Measurements from ENCODE around the gene TMEM150A.
"Not testable (repeated sequence)": the region's sequence is repeated elsewhere in the genome, so short reads cannot be mapped to it uniquely, and the experiment has no call there.

The TMEM150A gene

DNA sequence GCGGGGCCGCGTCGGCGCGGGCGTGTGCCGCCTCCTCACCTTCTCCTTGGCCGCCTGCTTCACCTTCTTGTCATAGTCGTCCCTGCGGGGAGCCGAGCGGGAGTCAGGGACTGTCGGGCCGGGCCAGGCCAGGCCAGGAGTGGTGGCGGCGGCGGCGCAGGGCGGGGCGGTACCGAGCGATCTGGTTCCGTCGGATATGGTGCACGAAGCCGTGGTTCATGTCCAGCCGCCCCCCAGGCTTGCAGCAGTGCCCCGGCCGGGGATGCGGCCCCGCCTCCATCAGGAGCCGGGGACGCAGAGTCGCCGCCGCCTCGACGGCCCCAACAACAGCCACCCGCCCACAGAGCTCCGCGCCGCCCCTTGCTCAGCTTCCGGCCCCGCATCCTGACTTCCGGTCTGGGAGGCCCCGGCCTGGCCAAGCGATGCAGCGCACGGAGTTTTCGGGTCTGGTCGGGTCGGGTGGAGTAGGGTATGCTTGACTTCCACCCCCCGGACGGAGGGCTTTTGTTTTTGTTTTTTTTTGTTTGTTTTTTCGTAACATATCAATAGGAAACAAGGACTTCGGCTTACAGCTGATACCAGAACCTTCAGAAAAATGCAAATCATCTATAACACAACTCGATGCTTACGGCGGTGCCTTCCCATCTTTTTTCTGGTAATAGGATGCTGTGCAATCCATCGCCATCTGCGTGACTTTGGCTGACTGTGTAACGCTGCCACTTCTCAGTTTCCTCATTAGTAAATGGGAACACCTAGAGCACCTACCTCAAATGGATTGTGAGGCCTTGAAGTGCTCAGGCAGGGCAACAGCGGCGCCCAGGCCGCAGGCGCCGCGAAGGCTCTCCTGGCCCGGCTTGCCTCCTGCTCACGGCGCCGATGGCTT is 9.4 kb upstream of the TMEM150A start, which contains the start of gene C2orf68:
TSS of gene C2orf68 (minus strand) at position 362 of the 883 bp plus-strand sequence. CDS start at position 280, 82 bp downstream.
- peak; percentile 63 for DNase-seq (ENCODE audit: low read depth, low spot score)

DNA sequence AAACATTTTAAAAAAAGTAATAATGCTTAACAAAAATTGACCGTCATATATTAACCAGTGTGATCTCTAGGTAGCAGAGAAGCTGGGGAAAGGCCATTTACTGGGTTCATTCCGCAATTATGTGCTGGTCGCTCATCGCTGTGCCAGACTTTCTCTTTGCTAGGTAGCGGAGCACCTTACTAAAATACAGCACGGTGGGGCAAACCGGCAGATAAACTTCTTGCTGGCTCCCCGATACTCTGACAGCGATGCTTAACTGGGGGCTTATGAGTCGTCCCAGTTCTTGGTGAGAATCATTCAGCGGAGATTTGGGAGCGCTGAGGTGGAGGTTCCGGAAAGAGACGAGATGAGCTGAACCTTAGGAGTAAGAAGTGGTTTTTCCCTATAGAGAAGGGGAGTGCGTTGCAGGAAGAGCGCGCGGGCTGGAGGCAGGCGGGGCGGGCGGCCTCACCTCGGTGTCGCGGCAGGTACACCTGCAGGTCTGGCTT is 8.8 kb upstream of the TMEM150A start:
- DNase-seq (ENCODE audit: low read depth, low spot score), result no peak

DNA sequence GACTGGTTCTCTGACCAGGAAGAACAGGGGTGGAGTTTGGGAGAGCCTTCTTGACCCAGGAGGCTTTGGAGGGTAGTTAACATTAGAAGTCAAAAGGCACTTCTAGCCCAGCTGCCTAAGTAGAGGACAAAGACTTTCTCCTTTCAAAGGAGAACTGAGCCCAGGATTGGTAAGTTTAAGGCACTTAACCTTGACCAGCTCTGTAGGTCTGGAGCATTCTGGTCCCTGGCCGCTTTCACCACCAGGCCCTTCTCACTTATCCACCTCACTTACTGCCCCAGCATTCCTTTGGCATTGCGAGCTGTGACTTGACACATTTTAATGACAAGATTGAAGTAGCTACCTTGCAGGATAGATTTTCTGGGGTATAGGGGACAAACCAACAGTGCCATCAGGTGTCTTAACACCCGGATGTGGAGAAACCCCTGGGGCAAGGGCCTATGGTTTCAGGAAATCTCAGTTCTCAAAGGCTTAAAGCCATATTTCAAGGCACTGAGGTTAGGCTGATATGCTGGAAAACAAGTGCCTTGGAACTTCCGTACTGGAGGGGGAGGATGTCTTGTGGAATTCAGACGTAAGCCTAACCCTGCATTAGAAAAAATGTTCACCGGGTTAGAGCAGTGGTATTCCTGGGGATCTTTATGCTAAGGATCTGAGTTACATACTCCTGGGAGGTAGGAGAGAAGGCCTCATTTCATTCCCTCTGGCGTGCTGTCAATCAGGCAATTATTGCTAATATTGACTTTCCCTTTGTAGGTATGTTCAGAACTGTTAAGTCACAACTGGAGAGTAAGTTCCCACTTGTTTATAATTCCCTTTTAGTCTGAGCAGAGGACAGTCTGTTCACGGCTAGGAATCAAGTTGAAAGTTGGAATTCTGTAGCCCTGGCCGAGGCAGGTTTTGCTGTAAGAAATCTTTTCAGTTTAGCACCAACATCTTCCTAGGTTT is 5.0 kb upstream of the TMEM150A start:
- no peak for DNase-seq (ENCODE audit: low read depth, low spot score)

- DNase-seq (ENCODE audit: low read depth, low spot score), result no peak
Observed at GRCh38 chr2:85606116-85606455, 3.6 kb upstream of the TMEM150A start.

DNA sequence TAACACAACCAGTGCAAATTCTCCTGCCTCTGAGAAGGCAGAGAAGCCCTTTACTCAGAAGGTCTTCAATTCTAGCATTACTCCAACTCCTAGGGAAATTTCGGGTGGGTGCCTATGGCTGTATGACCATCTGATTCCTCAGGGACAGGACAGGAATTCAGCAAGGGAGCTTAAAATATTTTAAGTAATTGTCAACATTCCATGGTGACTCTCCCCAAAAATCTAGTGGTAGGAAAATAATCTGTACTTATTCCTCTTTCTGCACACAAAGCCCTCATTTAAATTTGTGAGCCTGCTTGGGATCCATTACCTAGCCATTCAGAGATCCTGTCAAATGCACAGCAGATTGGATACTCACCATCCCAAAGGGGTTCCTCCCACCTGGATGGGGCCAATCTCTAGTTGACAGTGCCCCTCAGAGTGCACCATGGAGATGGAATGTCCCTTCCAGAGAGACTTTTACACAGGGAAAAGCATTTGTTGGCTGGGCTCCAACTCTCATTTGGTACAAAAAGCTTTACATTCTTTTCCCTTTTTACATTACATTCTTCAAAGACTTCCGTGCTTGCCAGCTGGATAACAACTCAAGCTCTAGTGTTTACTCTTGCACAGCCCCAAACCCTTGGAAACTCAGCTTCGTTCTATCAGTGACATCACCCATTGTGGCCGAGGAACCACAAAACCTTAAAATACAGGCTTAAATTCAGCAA is 3.1 kb upstream of the TMEM150A start:
- no peak for DNase-seq (ENCODE audit: low read depth, low spot score)

GRCh38 chr2:85604568-85605339 is 2.3 kb upstream of the TMEM150A start:
- no peak for DNase-seq (ENCODE audit: low read depth, low spot score)

GRCh38 chr2:85604133-85604444 is 1.6 kb upstream of the TMEM150A start:
- DNase-seq (ENCODE audit: low read depth, low spot score), result not testable (repeated sequence)

GRCh38 chr2:85601771-85602475 is 575 bp downstream of the TMEM150A start:
- DNase-seq (ENCODE audit: low read depth, low spot score), result no peak

GRCh38 chr2:85600951-85601770 is 1.3 kb downstream of the TMEM150A start:
- no peak for DNase-seq (ENCODE audit: low read depth, low spot score)

GRCh38 chr2:85600235-85600575 is 2.3 kb downstream of the TMEM150A start:
- no peak for DNase-seq (ENCODE audit: low read depth, low spot score)

- DNase-seq (ENCODE audit: low read depth, low spot score), result no peak
Observed at GRCh38 chr2:85599468-85600234, 2.8 kb downstream of the TMEM150A start.

- no peak for DNase-seq (ENCODE audit: low read depth, low spot score)
Observed at GRCh38 chr2:85598594-85599340, 3.7 kb downstream of the TMEM150A start.

GRCh38 chr2:85597241-85597640 is 5.3 kb downstream of the TMEM150A start:
- DNase-seq (ENCODE audit: low read depth, low spot score), result no peak

- no peak for DNase-seq (ENCODE audit: low read depth, low spot score)
Observed at GRCh38 chr2:85596486-85597143, 5.9 kb downstream of the TMEM150A start.

DNA sequence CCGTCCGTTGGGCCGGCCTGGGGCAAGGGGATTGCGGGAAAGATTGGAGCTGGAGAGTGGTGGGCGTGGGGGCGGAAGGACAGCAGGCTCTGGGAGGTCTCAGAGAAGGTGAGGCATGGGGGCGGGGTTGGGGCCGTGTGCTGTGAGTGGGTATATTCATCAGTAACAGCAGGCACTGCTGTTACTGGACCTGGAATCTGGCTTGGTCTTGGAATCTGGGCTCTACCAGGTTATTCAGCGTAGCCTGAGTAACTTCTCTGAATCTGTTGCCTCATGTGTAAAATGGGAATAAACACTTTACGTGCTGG is 6.5 kb downstream of the TMEM150A start:
- DNase-seq (ENCODE audit: low read depth, low spot score), result no peak

DNA sequence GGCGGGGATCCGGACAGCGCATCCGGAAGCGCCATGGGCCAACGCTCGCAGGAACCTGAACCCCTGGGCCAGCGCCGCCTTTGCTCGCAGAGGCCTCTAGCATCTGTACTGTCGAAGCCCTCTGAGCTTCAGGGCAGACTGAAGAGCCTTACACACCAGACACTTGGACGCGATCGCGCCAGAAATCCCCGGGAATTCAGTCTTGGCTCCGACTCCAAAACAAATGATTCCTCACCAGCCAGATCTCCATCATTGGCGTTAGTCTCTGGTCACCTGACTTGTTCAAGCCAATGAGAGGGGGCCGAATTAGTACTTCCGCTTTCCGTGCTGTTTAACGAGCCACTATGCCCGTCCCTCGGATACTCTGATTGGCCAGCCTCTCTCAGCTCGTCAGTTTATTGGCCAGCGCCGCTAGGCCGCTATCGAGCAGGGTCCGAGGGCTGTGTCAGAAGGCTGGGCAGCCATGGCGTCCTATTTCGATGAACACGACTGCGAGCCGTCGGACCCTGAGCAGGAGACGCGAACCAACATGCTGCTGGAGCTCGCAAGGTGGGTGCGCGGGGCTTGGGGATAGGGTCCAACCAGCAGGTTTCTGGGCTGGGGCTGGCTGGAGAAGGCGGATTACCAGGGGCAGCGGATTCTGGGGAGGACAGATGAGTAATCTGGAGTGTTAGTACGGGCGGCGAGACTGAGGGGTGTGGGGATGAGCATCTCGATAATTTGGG is 7.0 kb downstream of the TMEM150A start, which contains the start of gene RNF181:
TSS of gene RNF181 (plus strand) at position 445 of the 725 bp plus-strand sequence. CDS start at position 464, 19 bp downstream.
- peak; percentile 74 for DNase-seq (ENCODE audit: low read depth, low spot score)

Measured in activated naive CD8-positive, alpha-beta T cell treated with anti-CD3 and anti-CD28 coated beads, Interleukin-2, amount 50 U/mL, for 16 hours (primary cell).